ENCODE data around the gene SKA1.

SKA1 gene

GRCh38 chr18:50341443-50341842 lies 33.4 kb upstream of the SKA1 start:
- no peaks in the 10 kb centered on the region for H3K79me2 ChIP-seq (ENCODE audit: control insufficient read depth, insufficient read depth, low read length, poor library complexity)
- no peak overlapping the region for H2BK5ac ChIP-seq (ENCODE audit: low read depth, low read length, poor library complexity)
- no peak overlapping the region for H3K23ac ChIP-seq (ENCODE audit: low read length)
- no peak overlapping the region for H3K4ac ChIP-seq (ENCODE audit: low read depth, low read length)
- H2AFZ ChIP-seq (ENCODE audit: insufficient read depth, low read length, poor library complexity) = no peak overlapping the region
- no peak overlapping the region for H4K91ac ChIP-seq (ENCODE audit: low read depth, low read length)
- H3K9ac ChIP-seq (ENCODE audit: low read length) = no peak overlapping the region
- no peak overlapping the region for H4K8ac ChIP-seq (ENCODE audit: low read depth, low read length)
- H3K4me1 ChIP-seq (ENCODE audit: control insufficient read depth in 1 of 2, insufficient read depth in 2 of 2, low read length in 2 of 2) = no peaks in the 10 kb centered on the region
- WGBS (ENCODE audit: extremely low coverage, insufficient coverage, insufficient read length) = no CpG with 5 or more reads among the region's 2 CpGs
- no peaks in the 10 kb centered on the region for H3K9me3 ChIP-seq (ENCODE audit: insufficient read depth, low read depth, low read length)
- no peak overlapping the region for H3K27ac ChIP-seq (ENCODE audit: low read depth, low read length)
- H3K4me3 ChIP-seq (ENCODE audit: low read depth, low read length) = no peak overlapping the region
- H2BK120ac ChIP-seq (ENCODE audit: insufficient read depth, low read length, poor library complexity) = no peak overlapping the region
- H3K4me2 ChIP-seq (ENCODE audit: low read length) = no peak overlapping the region
- no peaks in the 10 kb centered on the region for H3K27me3 ChIP-seq (ENCODE audit: insufficient read depth, low read length)
- H2AK5ac ChIP-seq (ENCODE audit: low read length) = no peak overlapping the region
- H3K79me1 ChIP-seq (ENCODE audit: low read length) = no peaks in the 10 kb centered on the region
- no peaks in the 10 kb centered on the region for H3K36me3 ChIP-seq (ENCODE audit: control insufficient read depth in 1 of 2, insufficient read depth in 2 of 2, low read length in 2 of 2)
- no peak overlapping the region for H4K12ac ChIP-seq (ENCODE audit: low read depth, low read length)
- H2BK12ac ChIP-seq (ENCODE audit: low read length) = no peak overlapping the region
- no peak overlapping the region for H3K14ac ChIP-seq (ENCODE audit: low read length)
- H3K18ac ChIP-seq (ENCODE audit: low read length) = no peak overlapping the region
- no peak for DNase-seq

DNA sequence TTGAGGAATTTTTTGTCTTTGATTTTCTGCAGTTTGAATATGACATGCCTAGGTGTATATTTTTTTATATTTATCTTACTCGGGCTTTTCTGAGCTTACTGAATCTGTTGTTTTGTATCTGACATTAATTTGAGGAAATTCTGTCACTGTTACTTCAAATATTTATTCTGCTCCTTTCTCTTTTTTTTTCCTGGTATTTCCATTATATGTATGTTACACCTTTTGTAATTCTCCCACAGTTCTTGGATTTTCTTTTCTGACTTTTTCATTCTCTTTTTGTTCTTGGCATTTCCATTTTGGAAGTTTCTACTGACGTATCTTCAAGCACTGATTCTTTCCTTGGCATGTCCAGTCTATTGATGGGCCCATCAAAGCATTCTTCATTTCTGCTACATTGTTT lies 24.1 kb upstream of the SKA1 start:
- no peak overlapping the region for H3K14ac ChIP-seq (ENCODE audit: low read length)
- WGBS (ENCODE audit: extremely low coverage, insufficient coverage, insufficient read length) = no CpG with 5 or more reads among the region's 2 CpGs
- H3K4me3 ChIP-seq (ENCODE audit: low read depth, low read length) = no peak overlapping the region
- no peaks in the 10 kb centered on the region for H3K36me3 ChIP-seq (ENCODE audit: control insufficient read depth in 1 of 2, insufficient read depth in 2 of 2, low read length in 2 of 2)
- H2BK5ac ChIP-seq (ENCODE audit: low read depth, low read length, poor library complexity) = no peak overlapping the region
- H3K27ac ChIP-seq (ENCODE audit: low read depth, low read length) = no peak overlapping the region
- H2BK12ac ChIP-seq (ENCODE audit: low read length) = no peak overlapping the region
- no peaks in the 10 kb centered on the region for H3K79me1 ChIP-seq (ENCODE audit: low read length)
- no peak overlapping the region for H3K9ac ChIP-seq (ENCODE audit: low read length)
- H3K4me2 ChIP-seq (ENCODE audit: low read length) = no peak overlapping the region
- H3K4me1 ChIP-seq (ENCODE audit: control insufficient read depth in 1 of 2, insufficient read depth in 2 of 2, low read length in 2 of 2) = no peaks in the 10 kb centered on the region
- H2BK120ac ChIP-seq (ENCODE audit: insufficient read depth, low read length, poor library complexity) = no peak overlapping the region
- no peak overlapping the region for H4K8ac ChIP-seq (ENCODE audit: low read depth, low read length)
- DNase-seq = no peak
- no peak overlapping the region for H2AK5ac ChIP-seq (ENCODE audit: low read length)
- no peaks in the 10 kb centered on the region for H3K9me3 ChIP-seq (ENCODE audit: insufficient read depth, low read depth, low read length)
- H4K91ac ChIP-seq (ENCODE audit: low read depth, low read length) = no peak overlapping the region
- H3K79me2 ChIP-seq (ENCODE audit: control insufficient read depth, insufficient read depth, low read length, poor library complexity) = no peaks in the 10 kb centered on the region
- no peak overlapping the region for H3K4ac ChIP-seq (ENCODE audit: low read depth, low read length)
- no peak overlapping the region for H3K23ac ChIP-seq (ENCODE audit: low read length)
- H2AFZ ChIP-seq (ENCODE audit: insufficient read depth, low read length, poor library complexity) = no peak overlapping the region
- H3K27me3 ChIP-seq (ENCODE audit: insufficient read depth, low read length) = no peaks in the 10 kb centered on the region
- no peak overlapping the region for H4K12ac ChIP-seq (ENCODE audit: low read depth, low read length)
- H3K18ac ChIP-seq (ENCODE audit: low read length) = no peak overlapping the region

GRCh38 chr18:50356036-50356945 lies 18.6 kb upstream of the SKA1 start:
- no peak for DNase-seq
- no peak overlapping the region for H3K4ac ChIP-seq (ENCODE audit: low read depth, low read length)
- no peak overlapping the region for H3K9ac ChIP-seq (ENCODE audit: low read length)
- no peaks in the 10 kb centered on the region for H3K4me1 ChIP-seq (ENCODE audit: control insufficient read depth in 1 of 2, insufficient read depth in 2 of 2, low read length in 2 of 2)
- no peaks in the 10 kb centered on the region for H3K79me2 ChIP-seq (ENCODE audit: control insufficient read depth, insufficient read depth, low read length, poor library complexity)
- H3K27ac ChIP-seq (ENCODE audit: low read depth, low read length) = no peak overlapping the region
- H3K36me3 ChIP-seq (ENCODE audit: control insufficient read depth in 1 of 2, insufficient read depth in 2 of 2, low read length in 2 of 2) = no peaks in the 10 kb centered on the region
- H4K8ac ChIP-seq (ENCODE audit: low read depth, low read length) = no peak overlapping the region
- no peak overlapping the region for H3K4me3 ChIP-seq (ENCODE audit: low read depth, low read length)
- no peak overlapping the region for H2BK12ac ChIP-seq (ENCODE audit: low read length)
- H3K14ac ChIP-seq (ENCODE audit: low read length) = no peak overlapping the region
- H2AFZ ChIP-seq (ENCODE audit: insufficient read depth, low read length, poor library complexity) = no peak overlapping the region
- H2AK5ac ChIP-seq (ENCODE audit: low read length) = no peak overlapping the region
- no peak overlapping the region for H3K23ac ChIP-seq (ENCODE audit: low read length)
- H2BK5ac ChIP-seq (ENCODE audit: low read depth, low read length, poor library complexity) = no peak overlapping the region
- H3K4me2 ChIP-seq (ENCODE audit: low read length) = no peak overlapping the region
- no peaks in the 10 kb centered on the region for H3K27me3 ChIP-seq (ENCODE audit: insufficient read depth, low read length)
- H3K9me3 ChIP-seq (ENCODE audit: insufficient read depth, low read depth, low read length) = no peaks in the 10 kb centered on the region
- no CpG with 5 or more reads among the region's 4 CpGs for WGBS (ENCODE audit: extremely low coverage, insufficient coverage, insufficient read length)
- no peak overlapping the region for H3K18ac ChIP-seq (ENCODE audit: low read length)
- no peaks in the 10 kb centered on the region for H3K79me1 ChIP-seq (ENCODE audit: low read length)
- H4K12ac ChIP-seq (ENCODE audit: low read depth, low read length) = no peak overlapping the region
- H4K91ac ChIP-seq (ENCODE audit: low read depth, low read length) = no peak overlapping the region
- no peak overlapping the region for H2BK120ac ChIP-seq (ENCODE audit: insufficient read depth, low read length, poor library complexity)

DNA sequence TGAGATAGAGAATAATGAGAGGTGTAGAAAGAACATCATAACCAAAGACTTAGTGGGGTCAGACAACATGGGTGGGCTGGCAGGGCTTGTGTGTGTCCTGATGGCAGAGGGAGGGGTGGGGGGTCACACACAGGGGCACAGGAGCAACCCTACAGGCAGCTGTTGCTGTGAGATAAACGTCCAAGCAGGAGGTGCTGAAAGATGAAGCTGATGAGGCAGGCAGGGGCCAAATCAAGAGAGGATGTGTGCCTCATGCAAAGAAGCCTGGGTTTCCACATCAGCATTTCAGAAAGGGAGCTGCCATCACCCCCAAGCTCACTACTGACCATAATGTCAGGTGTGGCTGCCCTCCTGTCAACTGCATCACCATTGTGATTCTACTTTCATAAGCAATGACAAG lies 16.0 kb upstream of the SKA1 start:
- Histone ChIP-seq H2BK120ac (ENCODE audit: insufficient read depth, low read length, poor library complexity) (no peak overlapping the region), H3K23ac (ENCODE audit: low read length) (no peak overlapping the region), H3K79me2 (ENCODE audit: control insufficient read depth, insufficient read depth, low read length, poor library complexity) (no peaks in the 10 kb centered on the region), H2BK12ac (ENCODE audit: low read length) (no peak overlapping the region), H3K18ac (ENCODE audit: low read length) (no peak overlapping the region), H4K91ac (ENCODE audit: low read depth, low read length) (no peak overlapping the region), H3K27ac (ENCODE audit: low read depth, low read length) (no peak overlapping the region), H2AK5ac (ENCODE audit: low read length) (no peak overlapping the region), H2BK5ac (ENCODE audit: low read depth, low read length, poor library complexity) (no peak overlapping the region), H4K12ac (ENCODE audit: low read depth, low read length) (no peak overlapping the region), H3K4me2 (ENCODE audit: low read length) (no peak overlapping the region), H3K9me3 (ENCODE audit: insufficient read depth, low read depth, low read length) (no peaks in the 10 kb centered on the region), H3K4me1 (ENCODE audit: control insufficient read depth in 1 of 2, insufficient read depth in 2 of 2, low read length in 2 of 2) (no peaks in the 10 kb centered on the region), H3K14ac (ENCODE audit: low read length) (no peak overlapping the region), H2AFZ (ENCODE audit: insufficient read depth, low read length, poor library complexity) (no peak overlapping the region), H3K36me3 (ENCODE audit: control insufficient read depth in 1 of 2, insufficient read depth in 2 of 2, low read length in 2 of 2) (no peaks in the 10 kb centered on the region), H3K27me3 (ENCODE audit: insufficient read depth, low read length) (no peaks in the 10 kb centered on the region), H4K8ac (ENCODE audit: low read depth, low read length) (no peak overlapping the region), H3K79me1 (ENCODE audit: low read length) (no peaks in the 10 kb centered on the region), H3K4ac (ENCODE audit: low read depth, low read length) (no peak overlapping the region), H3K9ac (ENCODE audit: low read length) (no peak overlapping the region), H3K4me3 (ENCODE audit: low read depth, low read length) (no peak overlapping the region)
- WGBS (ENCODE audit: extremely low coverage, insufficient coverage, insufficient read length) = no CpG with 5 or more reads among the region's 1 CpG
- no peak for DNase-seq
